ENCODE data around the gene PWWP2A. TPM values are rescaled to one million over a fixed set of nuclear protein-coding genes. Genes with fewer than 3 reads are reported as not detected.
A peak's percentile ranks its signal among the peaks of the same experiment; 100 is the strongest.
"Not testable (repeated sequence)": the region's sequence is repeated elsewhere in the genome, so short reads cannot be mapped to it uniquely, and the experiment has no call there.

The PWWP2A gene
- total RNA-seq, 1 donor from 2014 or later = 26.7 TPM

GRCh38 chr5:160165137-160166068, 46.2 kb upstream of the PWWP2A start:
- peak; percentile 92 for DNase-seq
- H3K4me1 ChIP-seq = peaks cover 21% of the 10 kb centered on the region
- intact Hi-C loops (cut with DNase I) = no loop called here
- no peak for TF ChIP-seq CTCF (IDR thresholded peaks at IDR 0.05)
- peak; percentile 90 for ATAC-seq
- no peaks in the 10 kb centered on the region for H3K27me3 ChIP-seq
- H3K4me3 ChIP-seq = no peak overlapping the region
- no peaks in the 10 kb centered on the region for H3K36me3 ChIP-seq
- H3K27ac ChIP-seq = peak overlapping the region; percentile 83
- H3K9me3 ChIP-seq = no peaks in the 10 kb centered on the region

GRCh38 chr5:160162910-160163309, 43.7 kb upstream of the PWWP2A start:
- ATAC-seq = no peak
- intact Hi-C loops (cut with DNase I) = no loop called here
- no peak for TF ChIP-seq CTCF (IDR thresholded peaks at IDR 0.05)

GRCh38 chr5:160161626-160162025, 42.4 kb upstream of the PWWP2A start:
- H3K36me3 ChIP-seq = no peaks in the 10 kb centered on the region
- peaks cover 21% of the 10 kb centered on the region for H3K4me1 ChIP-seq
- H3K27me3 ChIP-seq = no peaks in the 10 kb centered on the region
- ATAC-seq (no peak), DNase-seq (no peak)
- intact Hi-C loops (cut with DNase I) = no loop called here
- TF ChIP-seq CTCF (IDR thresholded peaks at IDR 0.05) = no peak
- H3K27ac ChIP-seq = no peak overlapping the region
- no peak overlapping the region for H3K4me3 ChIP-seq
- no peaks in the 10 kb centered on the region for H3K9me3 ChIP-seq

More at GRCh38 chr5:160162910-160163309, 43.7 kb upstream of the PWWP2A start:
- no peaks in the 10 kb centered on the region for H3K27me3 ChIP-seq
- no peak for DNase-seq
- H3K4me3 ChIP-seq = no peak overlapping the region
- H3K9me3 ChIP-seq = no peaks in the 10 kb centered on the region
- no peaks in the 10 kb centered on the region for H3K36me3 ChIP-seq
- no peak overlapping the region for H3K27ac ChIP-seq
- peaks cover 21% of the 10 kb centered on the region for H3K4me1 ChIP-seq

GRCh38 chr5:160160875-160161274, 41.6 kb upstream of the PWWP2A start:
- H3K27me3 ChIP-seq; H3K27ac ChIP-seq; H3K4me3 ChIP-seq; DNase-seq; H3K36me3 ChIP-seq; ATAC-seq; intact Hi-C loops (cut with DNase I); H3K9me3 ChIP-seq: not testable (repeated sequence)
- peaks cover 15% of the 10 kb centered on the region for H3K4me1 ChIP-seq

GRCh38 chr5:160159991-160160792, 40.9 kb upstream of the PWWP2A start:
- H3K36me3 ChIP-seq = no peaks in the 10 kb centered on the region
- H3K4me3 ChIP-seq = no peak overlapping the region
- TF ChIP-seq CTCF (IDR thresholded peaks at IDR 0.05) = no peak
- H3K4me1 ChIP-seq = peaks cover 8% of the 10 kb centered on the region
- no peaks in the 10 kb centered on the region for H3K9me3 ChIP-seq
- DNase-seq = no peak
- intact Hi-C loops (cut with DNase I) = no loop called here
- H3K27ac ChIP-seq = no peak overlapping the region
- ATAC-seq = no peak
- no peaks in the 10 kb centered on the region for H3K27me3 ChIP-seq

- no peak for ATAC-seq
- H3K36me3 ChIP-seq = no peaks in the 10 kb centered on the region
- no peak for DNase-seq
- TF ChIP-seq CTCF (IDR thresholded peaks at IDR 0.05) = no peak
- intact Hi-C loops (cut with DNase I) = no loop called here
- no peak overlapping the region for H3K27ac ChIP-seq
- H3K4me3 ChIP-seq = no peak overlapping the region
- H3K9me3 ChIP-seq = no peaks in the 10 kb centered on the region
- H3K27me3 ChIP-seq = no peaks in the 10 kb centered on the region
- no peaks in the 10 kb centered on the region for H3K4me1 ChIP-seq
Measured at GRCh38 chr5:160158087-160158486, 38.8 kb upstream of the PWWP2A start.
